LNCAP (cell line): ENCODE results near the gene TBC1D22B.

Experiments
- CTCF ChIP-seq: fragments of 450-650 bp; IDR thresholded peaks from 2 replicates; pipeline ENCODE4 v1.5.1; 2017; ENCODE audit warnings: mild to moderate bottlenecking

TBC1D22B gene

DNA sequence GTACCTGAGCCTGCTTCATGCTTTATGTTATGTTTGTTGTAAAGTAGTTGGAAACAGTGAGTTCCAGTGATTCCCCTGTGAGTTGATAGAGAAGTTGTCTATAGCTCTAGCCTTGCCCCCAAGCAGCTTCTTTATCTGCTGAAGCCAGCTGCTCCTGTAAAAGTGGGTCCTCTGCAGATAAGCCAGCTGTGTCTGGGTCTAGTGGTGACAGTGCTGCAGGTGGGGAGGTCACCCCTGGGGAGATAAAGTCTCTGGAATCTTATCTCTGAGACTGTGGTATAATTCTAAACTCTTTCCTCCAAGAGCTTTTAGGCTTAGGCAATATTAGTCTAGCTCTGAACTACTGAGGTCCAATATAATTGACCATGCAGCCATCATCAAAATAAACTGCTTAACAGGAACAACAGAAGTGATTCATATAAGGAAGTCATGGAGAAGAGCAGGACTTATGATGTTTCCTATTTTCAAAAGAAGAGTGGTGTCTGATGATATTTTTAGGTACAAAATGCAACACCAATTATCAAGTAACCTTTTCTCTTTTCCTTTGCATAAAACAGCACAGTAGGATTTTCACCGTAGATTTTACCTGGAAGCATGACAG is 44.6 kb downstream of the TBC1D22B start:
- TF ChIP-seq CTCF, result no peak

- no peak for TF ChIP-seq CTCF
Measured at GRCh38 chr6:37303091-37303660, 45.6 kb downstream of the TBC1D22B start.

DNA sequence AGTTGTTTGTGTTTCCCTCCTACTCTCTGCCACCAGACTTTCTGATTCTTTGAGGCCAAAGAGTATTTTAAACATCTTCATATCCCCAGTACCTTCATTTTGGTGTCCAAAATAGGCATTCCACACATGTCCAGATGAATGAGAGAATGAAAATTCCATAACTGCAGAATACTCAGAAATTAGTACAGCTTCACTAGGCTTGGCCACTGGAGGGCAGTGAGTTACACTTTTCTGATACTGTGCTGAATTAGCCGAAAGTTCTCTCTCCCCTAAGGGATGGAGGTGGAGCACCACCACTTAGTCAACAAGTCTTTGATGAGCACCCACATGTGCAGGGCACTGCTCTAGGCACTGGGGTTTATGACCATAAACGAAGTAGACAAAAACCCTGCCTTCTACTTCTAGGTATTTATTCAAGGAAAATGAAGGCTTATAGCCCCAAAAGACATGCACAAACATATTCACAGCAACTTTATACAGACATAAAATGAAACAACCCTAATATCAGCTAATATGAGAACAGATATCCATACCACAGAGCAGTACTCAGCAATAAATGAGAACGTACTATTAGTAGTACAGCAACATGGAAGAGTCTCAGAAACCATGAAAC is 46.4 kb downstream of the TBC1D22B start:
- TF ChIP-seq CTCF, result peak; percentile 60

- TF ChIP-seq CTCF, result no peak
Measured at GRCh38 chr6:37304766-37305165, 47.2 kb downstream of the TBC1D22B start.

GRCh38 chr6:37305841-37306425 is 48.4 kb downstream of the TBC1D22B start:
- no peak for TF ChIP-seq CTCF

- no peak for TF ChIP-seq CTCF
Measured at GRCh38 chr6:37306624-37307222, 49.2 kb downstream of the TBC1D22B start.

GRCh38 chr6:37308069-37308815 is 50.7 kb downstream of the TBC1D22B start:
- TF ChIP-seq CTCF, result no peak
